C4-2B (cell line): ENCODE results near the gene KLHL3.

Experiments
- ZFX ChIP-seq: fragments of 450-650 bp; IDR thresholded peaks from 2 replicates; pipeline ENCODE4 v1.6.1; 2017
- TF ChIP-seq, protein P1 (sequence below): fragments of 450-650 bp; conservative IDR thresholded peaks from 2 replicates; pipeline ENCODE4 v1.5.1; 2017; ENCODE audit warnings: mild to moderate bottlenecking

DNA sequence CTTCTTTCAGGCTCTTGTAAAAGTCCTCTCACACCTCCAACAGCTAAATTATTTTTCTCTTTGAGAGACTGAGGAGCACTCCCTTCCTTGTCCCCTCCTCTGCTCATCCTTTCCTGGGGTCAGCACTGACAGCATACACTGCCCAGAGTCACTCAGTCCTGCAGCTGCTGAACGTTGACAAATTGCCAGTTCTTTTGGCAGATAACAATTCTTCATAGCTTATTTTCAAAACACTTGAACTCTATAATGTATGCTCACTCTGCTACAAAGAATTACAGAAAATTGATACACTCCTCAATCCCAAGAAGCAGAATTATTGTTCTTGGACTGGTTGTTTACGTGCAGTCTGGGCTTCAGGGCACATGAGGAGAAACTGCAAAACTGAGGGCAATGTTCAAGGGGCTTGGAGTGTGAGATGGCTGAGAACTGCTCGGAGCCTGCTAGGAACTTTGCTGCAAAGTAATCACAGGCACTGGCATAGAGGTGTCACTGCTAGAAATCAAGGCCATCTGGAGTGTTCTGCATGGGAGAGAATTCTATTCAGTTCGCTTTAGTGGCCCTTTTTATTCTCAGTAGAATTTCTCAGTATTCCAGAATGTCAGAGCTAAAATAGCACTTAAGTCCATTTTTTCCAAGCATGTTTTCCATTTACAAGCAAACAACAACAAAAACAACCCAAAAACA, 140.4 kb downstream of the KLHL3 start:
- TF ChIP-seq, protein P1, sequence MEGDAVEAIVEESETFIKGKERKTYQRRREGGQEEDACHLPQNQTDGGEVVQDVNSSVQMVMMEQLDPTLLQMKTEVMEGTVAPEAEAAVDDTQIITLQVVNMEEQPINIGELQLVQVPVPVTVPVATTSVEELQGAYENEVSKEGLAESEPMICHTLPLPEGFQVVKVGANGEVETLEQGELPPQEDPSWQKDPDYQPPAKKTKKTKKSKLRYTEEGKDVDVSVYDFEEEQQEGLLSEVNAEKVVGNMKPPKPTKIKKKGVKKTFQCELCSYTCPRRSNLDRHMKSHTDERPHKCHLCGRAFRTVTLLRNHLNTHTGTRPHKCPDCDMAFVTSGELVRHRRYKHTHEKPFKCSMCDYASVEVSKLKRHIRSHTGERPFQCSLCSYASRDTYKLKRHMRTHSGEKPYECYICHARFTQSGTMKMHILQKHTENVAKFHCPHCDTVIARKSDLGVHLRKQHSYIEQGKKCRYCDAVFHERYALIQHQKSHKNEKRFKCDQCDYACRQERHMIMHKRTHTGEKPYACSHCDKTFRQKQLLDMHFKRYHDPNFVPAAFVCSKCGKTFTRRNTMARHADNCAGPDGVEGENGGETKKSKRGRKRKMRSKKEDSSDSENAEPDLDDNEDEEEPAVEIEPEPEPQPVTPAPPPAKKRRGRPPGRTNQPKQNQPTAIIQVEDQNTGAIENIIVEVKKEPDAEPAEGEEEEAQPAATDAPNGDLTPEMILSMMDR, result no peak
- TF ChIP-seq ZFX, result no peak
